ENCODE data around the gene MC1R. TPM values are rescaled to one million over a fixed set of nuclear protein-coding genes. Genes with fewer than 3 reads are reported as not detected.

Gene MC1R
- total and polyA plus RNA-seq, 2 of the 4 experiments (the other 2 are of a cell fraction) = 3.8 to 9.5 TPM

DNA sequence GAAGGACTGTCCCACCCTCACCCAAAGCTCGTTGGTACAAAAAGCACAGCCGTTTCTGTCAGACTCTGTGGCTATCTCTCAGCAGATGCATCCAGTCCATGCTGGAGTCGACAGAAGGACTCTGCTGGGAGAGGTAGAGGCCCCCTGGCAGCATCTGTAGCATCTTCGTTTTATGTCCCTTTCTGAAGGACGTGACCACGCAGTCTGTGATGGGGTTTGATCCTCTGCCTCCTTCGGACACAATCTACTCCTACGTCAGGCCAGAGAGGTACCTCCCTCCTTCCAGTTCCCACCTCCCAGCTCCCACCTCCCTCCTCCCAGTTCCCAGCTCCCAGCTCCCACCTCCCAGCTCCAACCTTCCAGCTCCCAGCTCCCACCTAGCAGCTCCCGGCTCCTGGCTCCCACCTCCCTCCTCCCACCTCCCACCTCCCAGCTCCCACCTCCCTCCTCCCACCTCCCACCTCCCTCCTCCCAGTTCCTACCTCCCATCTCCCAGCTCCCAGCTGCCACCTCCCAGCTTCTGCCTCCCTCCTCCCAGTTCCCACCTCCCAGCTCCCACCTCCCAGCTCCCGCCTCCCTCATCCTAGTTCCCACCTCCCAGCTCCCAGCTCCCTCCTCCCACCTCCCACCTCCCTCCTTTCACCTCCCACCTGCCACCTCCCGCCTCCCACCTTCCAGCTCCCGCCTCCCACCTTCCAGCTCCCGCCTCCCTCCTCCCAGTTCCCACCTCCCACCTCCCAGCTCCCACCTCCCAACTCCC, 11.4 kb upstream of the MC1R start:
- no peak for ATAC-seq (ENCODE audit: low read depth)
- Histone ChIP-seq H2BK15ac (ENCODE audit: low read depth, low read length) (no peak overlapping the region), H3K4me2 (ENCODE audit: low read depth, low read length) (no peak overlapping the region), H2AK5ac (ENCODE audit: low read depth, low read length) (no peak overlapping the region), H3K79me1 (ENCODE audit: low read depth in 1 of 2, low read length in 2 of 2) (peaks cover 0 to 17% of the 10 kb centered on the region in 2 experiments; a peak in 2 of 4 replicates), H3K23ac (ENCODE audit: low read depth, low read length) (no peak overlapping the region), H4K8ac (ENCODE audit: low read depth in 2 of 2, low read length in 2 of 2) (no peak overlapping the region), H3K9me3 (ENCODE audit: control insufficient read depth, insufficient read depth, low read length) (no peaks in the 10 kb centered on the region), H2BK5ac (ENCODE audit: low read depth, low read length, poor library complexity, severe bottlenecking) (no peak overlapping the region), H2AK9ac (replicated peaks; ENCODE audit: low read depth, low read length, poor library complexity) (no peak overlapping the region), H3K14ac (replicated peaks; ENCODE audit: low read depth, low read length) (no peak overlapping the region), H3K56ac (ENCODE audit: extremely low read depth, insufficient read depth, low read length) (no peak overlapping the region), H3K27ac (ENCODE audit: insufficient read depth, low read length) (no peak overlapping the region), H2BK20ac (ENCODE audit: low read depth, low read length) (no peak overlapping the region), H4K20me1 (ENCODE audit: insufficient read depth, low read length) (peaks cover 10% of the 10 kb centered on the region), H4K91ac (ENCODE audit: insufficient read depth, low read depth, low read length) (no peak overlapping the region), H3K18ac (ENCODE audit: low read depth, low read length) (no peak overlapping the region), H3K4ac (ENCODE audit: low read depth, low read length) (no peak overlapping the region), H3K27me3 (ENCODE audit: control insufficient read depth, insufficient read depth, low read length) (no peaks in the 10 kb centered on the region), H2BK120ac (ENCODE audit: low read depth, low read length) (no peak overlapping the region), H3K4me3 (ENCODE audit: insufficient read depth, low read depth, low read length) (no peak overlapping the region), H3K4me1 (ENCODE audit: control insufficient read depth, insufficient read depth, low read length) (no peaks in the 10 kb centered on the region), H3K9me1 (ENCODE audit: insufficient read depth, low read length) (no peaks in the 10 kb centered on the region), H3K9ac (ENCODE audit: low read depth, low read length) (no peak overlapping the region), H2AFZ (replicated peaks; ENCODE audit: low read length, poor library complexity) (no peak overlapping the region), H4K5ac (ENCODE audit: low read depth, low read length) (no peak overlapping the region), H3K36me3 (ENCODE audit: control insufficient read depth, insufficient read depth, low read length) (peaks cover 75% of the 10 kb centered on the region)
- intact Hi-C loops (cut with micrococcal nuclease) (no loop called here), in situ Hi-C loops (cut with MboI; ENCODE audit: low sequenced_read_pairs) (no loop called here), dilution Hi-C loops (cut with HindIII; ENCODE audit: low sequenced_read_pairs, unreplicated experiment) (no loop called here)
- POLR2A ChIA-PET (ENCODE audit: unreplicated experiment) = no interaction called here
- CTCF ChIA-PET = no interaction called here
- 100% methylated on average over 3 of the region's 13 CpGs; no CpG with 5 or more reads in 1 of the 2 experiments for WGBS, 2 experiments (ENCODE audit: extremely low coverage in 2 of 2, insufficient read length in 1 of 2)
- no peak for DNase-seq
- no TSS peak for BruUV-seq (replicated peaks)
- TF ChIP-seq MAZ (IDR thresholded peaks at IDR 0.05; ENCODE audit: borderline replicate concordance, low read depth, low read length) (no peak), POLR2A (IDR thresholded peaks at IDR 0.05; ENCODE audit: low read depth, low read length) (no peak), BHLHE40 (IDR thresholded peaks at IDR 0.05; ENCODE audit: low read depth, low read length) (no peak), MXI1 (IDR thresholded peaks at IDR 0.05; ENCODE audit: borderline replicate concordance, low read depth, low read length) (no peak), RFX5 (IDR thresholded peaks at IDR 0.05; ENCODE audit: low read depth, low read length) (no peak), FOS (IDR thresholded peaks at IDR 0.05; ENCODE audit: low read depth, low read length) (no peak), NFE2L2 (IDR thresholded peaks at IDR 0.05; ENCODE audit: low read depth, low read length) (no peak), CHD1 (IDR thresholded peaks at IDR 0.05; ENCODE audit: low read depth, low read length) (no peak), SMC3 (IDR thresholded peaks at IDR 0.05; ENCODE audit: low read depth, low read length) (no peak), RAD21 (IDR thresholded peaks at IDR 0.05; ENCODE audit: low read length) (no peak), MAFK (IDR thresholded peaks at IDR 0.05; ENCODE audit: low read depth, low read length) (no peak), RCOR1 (IDR thresholded peaks at IDR 0.05; ENCODE audit: insufficient replicate concordance, low read length) (no peak)
- TF ChIP-seq, protein P1, sequence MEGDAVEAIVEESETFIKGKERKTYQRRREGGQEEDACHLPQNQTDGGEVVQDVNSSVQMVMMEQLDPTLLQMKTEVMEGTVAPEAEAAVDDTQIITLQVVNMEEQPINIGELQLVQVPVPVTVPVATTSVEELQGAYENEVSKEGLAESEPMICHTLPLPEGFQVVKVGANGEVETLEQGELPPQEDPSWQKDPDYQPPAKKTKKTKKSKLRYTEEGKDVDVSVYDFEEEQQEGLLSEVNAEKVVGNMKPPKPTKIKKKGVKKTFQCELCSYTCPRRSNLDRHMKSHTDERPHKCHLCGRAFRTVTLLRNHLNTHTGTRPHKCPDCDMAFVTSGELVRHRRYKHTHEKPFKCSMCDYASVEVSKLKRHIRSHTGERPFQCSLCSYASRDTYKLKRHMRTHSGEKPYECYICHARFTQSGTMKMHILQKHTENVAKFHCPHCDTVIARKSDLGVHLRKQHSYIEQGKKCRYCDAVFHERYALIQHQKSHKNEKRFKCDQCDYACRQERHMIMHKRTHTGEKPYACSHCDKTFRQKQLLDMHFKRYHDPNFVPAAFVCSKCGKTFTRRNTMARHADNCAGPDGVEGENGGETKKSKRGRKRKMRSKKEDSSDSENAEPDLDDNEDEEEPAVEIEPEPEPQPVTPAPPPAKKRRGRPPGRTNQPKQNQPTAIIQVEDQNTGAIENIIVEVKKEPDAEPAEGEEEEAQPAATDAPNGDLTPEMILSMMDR (conservative IDR thresholded peaks at IDR 0.05; ENCODE audit: low read depth, low read length) = no peak
- TF ChIP-seq, protein P2, sequence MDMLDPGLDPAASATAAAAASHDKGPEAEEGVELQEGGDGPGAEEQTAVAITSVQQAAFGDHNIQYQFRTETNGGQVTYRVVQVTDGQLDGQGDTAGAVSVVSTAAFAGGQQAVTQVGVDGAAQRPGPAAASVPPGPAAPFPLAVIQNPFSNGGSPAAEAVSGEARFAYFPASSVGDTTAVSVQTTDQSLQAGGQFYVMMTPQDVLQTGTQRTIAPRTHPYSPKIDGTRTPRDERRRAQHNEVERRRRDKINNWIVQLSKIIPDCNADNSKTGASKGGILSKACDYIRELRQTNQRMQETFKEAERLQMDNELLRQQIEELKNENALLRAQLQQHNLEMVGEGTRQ (IDR thresholded peaks at IDR 0.05; ENCODE audit: low read depth, low read length) = no peak
- TF ChIP-seq, protein P3, sequence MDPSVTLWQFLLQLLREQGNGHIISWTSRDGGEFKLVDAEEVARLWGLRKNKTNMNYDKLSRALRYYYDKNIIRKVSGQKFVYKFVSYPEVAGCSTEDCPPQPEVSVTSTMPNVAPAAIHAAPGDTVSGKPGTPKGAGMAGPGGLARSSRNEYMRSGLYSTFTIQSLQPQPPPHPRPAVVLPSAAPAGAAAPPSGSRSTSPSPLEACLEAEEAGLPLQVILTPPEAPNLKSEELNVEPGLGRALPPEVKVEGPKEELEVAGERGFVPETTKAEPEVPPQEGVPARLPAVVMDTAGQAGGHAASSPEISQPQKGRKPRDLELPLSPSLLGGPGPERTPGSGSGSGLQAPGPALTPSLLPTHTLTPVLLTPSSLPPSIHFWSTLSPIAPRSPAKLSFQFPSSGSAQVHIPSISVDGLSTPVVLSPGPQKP (IDR thresholded peaks at IDR 0.05; ENCODE audit: borderline replicate concordance, low read depth, low read length) = no peak

All from IMR-90 (cell line).